Osteocyte (in vitro differentiated cells): ENCODE measurements around the gene INTS1. TPM values are rescaled to one million over a fixed set of nuclear protein-coding genes. Genes with fewer than 3 reads are reported as not detected.

Source experiments
- DNase-seq: peaks from one replicate; pipeline ENCODE4 v3.0.0; 2021; ENCODE audit warnings: mixed read lengths; ENCODE audit not compliant: unreplicated experiment; ENCODE audit errors: extremely low spot score
- H3K27ac Mint-ChIP-seq: one replicate; pipeline ENCODE4 v1.8.0; 2021; ENCODE audit warnings: mild to moderate bottlenecking, mixed read lengths; ENCODE audit not compliant: unreplicated experiment
- H3K27me3 Mint-ChIP-seq: one replicate; pipeline ENCODE4 v1.8.0; 2021; ENCODE audit warnings: mixed read lengths; ENCODE audit not compliant: unreplicated experiment
- H3K36me3 Mint-ChIP-seq: one replicate; pipeline ENCODE4 v1.8.0; 2021; ENCODE audit warnings: mixed read lengths; ENCODE audit not compliant: unreplicated experiment
- H3K4me1 Mint-ChIP-seq: one replicate; pipeline ENCODE4 v1.8.0; 2021; ENCODE audit warnings: mixed read lengths; ENCODE audit not compliant: unreplicated experiment
- H3K4me3 Mint-ChIP-seq: one replicate; pipeline ENCODE4 v1.8.0; 2021; ENCODE audit warnings: mild to moderate bottlenecking, moderate library complexity, mixed read lengths; ENCODE audit not compliant: unreplicated experiment
- H3K9me3 Mint-ChIP-seq: one replicate; pipeline ENCODE4 v1.8.0; 2021; ENCODE audit warnings: mixed read lengths; ENCODE audit not compliant: unreplicated experiment
- total RNA-seq: library from RNA; stranded (reverse); gene quantifications from 2 replicates; pipeline ENCODE4 v1.2.1, GENCODE V29; 2021
- TF ChIP-seq, protein P1 (sequence below): fragments of 200-600 bp; sonication (generic); IDR thresholded peaks from 2 replicates; pipeline ENCODE4 v1.5.0; 2021; ENCODE audit warnings: antibody characterized with exemption, mild to moderate bottlenecking, moderate library complexity

INTS1 gene
- total RNA-seq, 1 donor from 2014 or later, result 121 TPM

DNA sequence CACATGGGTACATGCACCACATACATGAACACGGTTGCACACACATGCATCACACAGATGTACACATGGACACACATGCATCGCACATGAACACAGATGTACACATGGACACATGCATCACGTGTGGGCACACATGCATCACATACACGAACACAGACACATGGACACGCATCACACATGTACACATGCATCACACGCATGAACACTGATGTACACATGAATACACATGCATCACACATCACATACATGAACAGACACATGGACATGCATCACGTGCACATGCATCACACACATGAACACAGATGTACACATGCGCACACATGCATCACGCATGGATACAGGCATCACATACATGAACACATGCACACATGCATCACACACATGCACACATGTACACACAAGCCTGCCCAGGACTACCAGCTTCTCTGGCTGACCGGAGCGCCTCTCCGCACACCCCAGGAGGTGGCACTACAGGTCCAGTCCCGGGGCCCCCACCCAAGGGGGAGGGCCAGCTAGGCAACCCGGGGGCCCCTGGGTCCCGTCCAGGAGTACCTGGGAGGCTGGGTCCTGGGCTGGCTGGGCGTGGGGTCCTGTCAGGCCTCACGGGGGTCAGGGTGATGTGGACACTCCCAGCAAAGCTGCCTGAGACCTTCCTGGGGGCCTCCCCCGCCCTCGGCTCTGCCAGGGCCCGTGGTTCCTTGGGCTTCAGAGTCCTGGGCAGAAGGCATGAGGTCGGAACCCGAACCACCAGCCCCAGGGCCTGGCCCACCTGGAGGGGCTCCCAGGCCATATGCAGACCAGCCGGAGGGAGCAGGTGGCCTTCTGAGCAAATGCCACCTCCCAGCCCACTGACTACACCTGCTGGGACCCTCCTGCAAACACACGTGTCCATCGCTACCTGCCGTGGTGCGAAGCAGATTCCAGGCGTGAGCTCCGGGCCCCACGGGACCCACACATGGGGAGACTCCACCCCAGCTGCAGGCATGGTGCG, 64.5 kb downstream of the INTS1 start:
- TF ChIP-seq, protein P1, sequence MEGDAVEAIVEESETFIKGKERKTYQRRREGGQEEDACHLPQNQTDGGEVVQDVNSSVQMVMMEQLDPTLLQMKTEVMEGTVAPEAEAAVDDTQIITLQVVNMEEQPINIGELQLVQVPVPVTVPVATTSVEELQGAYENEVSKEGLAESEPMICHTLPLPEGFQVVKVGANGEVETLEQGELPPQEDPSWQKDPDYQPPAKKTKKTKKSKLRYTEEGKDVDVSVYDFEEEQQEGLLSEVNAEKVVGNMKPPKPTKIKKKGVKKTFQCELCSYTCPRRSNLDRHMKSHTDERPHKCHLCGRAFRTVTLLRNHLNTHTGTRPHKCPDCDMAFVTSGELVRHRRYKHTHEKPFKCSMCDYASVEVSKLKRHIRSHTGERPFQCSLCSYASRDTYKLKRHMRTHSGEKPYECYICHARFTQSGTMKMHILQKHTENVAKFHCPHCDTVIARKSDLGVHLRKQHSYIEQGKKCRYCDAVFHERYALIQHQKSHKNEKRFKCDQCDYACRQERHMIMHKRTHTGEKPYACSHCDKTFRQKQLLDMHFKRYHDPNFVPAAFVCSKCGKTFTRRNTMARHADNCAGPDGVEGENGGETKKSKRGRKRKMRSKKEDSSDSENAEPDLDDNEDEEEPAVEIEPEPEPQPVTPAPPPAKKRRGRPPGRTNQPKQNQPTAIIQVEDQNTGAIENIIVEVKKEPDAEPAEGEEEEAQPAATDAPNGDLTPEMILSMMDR, result no peak
- Mint-ChIP-seq H3K27ac (no peak overlapping the region), H3K9me3 (no peaks in the 10 kb centered on the region), H3K4me3 (no peak overlapping the region), H3K4me1 (no peaks in the 10 kb centered on the region), H3K27me3 (no peaks in the 10 kb centered on the region), H3K36me3 (peaks cover 3% of the 10 kb centered on the region)
- DNase-seq, result no peak

DNA sequence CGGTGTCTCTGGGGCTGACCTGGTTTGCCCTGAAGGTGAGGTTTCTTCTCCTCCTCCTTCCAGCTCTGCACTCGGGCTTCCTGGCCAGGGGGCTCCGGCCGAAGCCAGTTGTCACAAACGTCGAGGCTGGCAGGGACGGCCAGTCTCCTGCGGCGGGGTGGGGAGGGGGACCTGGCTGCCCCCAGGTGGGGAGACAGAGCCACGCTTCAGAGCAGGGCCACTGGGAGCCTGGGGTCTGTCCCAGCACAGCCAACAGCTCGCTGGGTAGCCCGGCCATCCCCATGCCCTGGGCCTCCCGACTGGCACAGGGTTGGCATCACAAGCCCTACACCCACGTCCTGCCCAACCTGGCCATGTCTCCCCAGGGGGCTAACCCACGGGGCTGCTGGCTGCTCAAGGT, 65.4 kb downstream of the INTS1 start:
- H3K27ac Mint-ChIP-seq, result no peak overlapping the region
- H3K9me3 Mint-ChIP-seq, result no peaks in the 10 kb centered on the region
- H3K27me3 Mint-ChIP-seq, result no peaks in the 10 kb centered on the region
- DNase-seq, result no peak
- TF ChIP-seq, protein P1, result no peak
- H3K4me1 Mint-ChIP-seq, result no peaks in the 10 kb centered on the region
- peaks cover 3% of the 10 kb centered on the region for H3K36me3 Mint-ChIP-seq
- H3K4me3 Mint-ChIP-seq, result no peak overlapping the region

DNA sequence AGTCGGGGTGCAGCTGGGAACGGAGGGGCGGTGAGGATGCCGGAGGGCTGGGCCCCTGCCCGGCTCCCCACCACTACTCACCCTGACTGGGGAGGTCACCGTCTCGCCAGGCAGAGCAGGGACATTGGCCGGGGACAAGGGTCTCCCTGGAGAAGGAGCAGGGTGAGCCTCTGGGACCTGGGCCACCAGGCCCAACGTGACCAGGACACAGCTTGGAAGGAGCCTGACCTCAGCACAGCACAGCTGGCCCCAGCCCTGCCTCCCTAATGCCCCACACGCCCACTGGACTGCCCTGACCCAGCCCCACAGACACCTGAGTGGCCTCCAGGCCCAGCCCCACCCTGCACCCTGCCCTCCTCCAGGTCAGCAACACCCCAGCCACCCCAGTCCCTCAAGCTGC, 66.0 kb downstream of the INTS1 start:
- Mint-ChIP-seq H3K27me3 (no peaks in the 10 kb centered on the region), H3K27ac (no peak overlapping the region), H3K4me1 (no peaks in the 10 kb centered on the region), H3K9me3 (no peaks in the 10 kb centered on the region), H3K4me3 (no peak overlapping the region), H3K36me3 (peaks cover 3% of the 10 kb centered on the region)
- TF ChIP-seq, protein P1, result no peak
- DNase-seq, result no peak

DNA sequence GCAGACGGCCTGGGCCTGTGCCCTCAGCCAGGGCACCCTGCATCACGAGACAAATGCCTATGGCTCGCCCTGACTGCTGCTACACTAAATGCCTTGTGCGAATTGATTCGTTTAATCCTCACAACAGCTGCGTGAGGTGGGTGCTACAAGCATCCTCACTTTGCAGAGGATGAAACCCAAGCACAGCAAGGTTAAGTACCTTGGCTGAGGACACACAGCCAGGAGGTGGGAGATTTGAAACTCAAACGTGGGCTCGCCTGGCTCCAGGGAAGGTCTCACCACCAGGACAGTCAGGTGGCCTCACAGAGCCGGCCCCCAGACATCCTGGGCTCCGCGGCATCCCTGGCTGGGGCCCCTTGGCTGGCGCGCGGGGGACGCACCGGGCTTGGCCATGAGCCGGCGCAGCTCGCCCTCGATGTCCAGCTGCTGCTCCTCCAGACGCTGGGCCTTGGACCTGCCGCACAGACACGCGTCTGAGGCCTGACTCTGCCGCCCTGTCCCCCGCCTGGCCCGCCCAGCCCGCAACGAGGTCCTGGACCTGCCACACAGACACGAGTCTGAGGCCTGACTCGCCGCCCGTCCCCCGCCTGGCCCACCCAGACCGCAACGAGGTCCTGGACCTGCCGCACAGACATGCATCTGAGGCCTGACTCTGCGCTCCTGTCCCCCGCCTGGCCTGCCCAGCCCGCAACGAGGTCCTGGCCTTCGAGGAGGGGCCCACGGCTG, 66.9 kb downstream of the INTS1 start:
- DNase-seq, result no peak
- TF ChIP-seq, protein P1, result no peak
- Mint-ChIP-seq H3K4me1 (peaks cover 6% of the 10 kb centered on the region), H3K9me3 (no peaks in the 10 kb centered on the region), H3K27me3 (no peaks in the 10 kb centered on the region), H3K36me3 (peaks cover 3% of the 10 kb centered on the region), H3K27ac (no peak overlapping the region), H3K4me3 (no peak overlapping the region)

DNA sequence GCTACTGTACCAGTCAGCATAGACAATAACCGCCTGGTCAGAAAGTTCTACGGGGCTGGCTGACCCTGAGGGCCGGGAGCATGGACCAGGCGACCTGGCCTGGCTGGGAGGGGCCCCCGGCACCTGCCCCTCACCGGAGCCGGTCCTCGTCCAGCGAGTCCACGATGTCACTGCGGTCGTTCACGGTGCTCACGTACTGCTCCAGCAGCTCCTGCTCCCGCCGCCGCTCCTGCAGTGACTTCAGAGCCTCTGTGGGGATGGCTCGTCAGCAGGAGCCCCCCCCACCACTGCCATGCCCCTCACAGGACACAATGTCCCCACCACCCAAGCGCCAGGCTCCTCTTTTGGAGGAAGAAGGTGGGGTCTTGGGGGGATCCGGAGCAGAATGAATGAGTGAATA, 67.6 kb downstream of the INTS1 start:
- H3K9me3 Mint-ChIP-seq, result no peaks in the 10 kb centered on the region
- H3K27ac Mint-ChIP-seq, result no peak overlapping the region

More for the DNA sequence above, 67.6 kb downstream of the INTS1 start:
- peaks cover 6% of the 10 kb centered on the region for H3K4me1 Mint-ChIP-seq
- H3K4me3 Mint-ChIP-seq, result no peak overlapping the region
- no peaks in the 10 kb centered on the region for H3K27me3 Mint-ChIP-seq
- TF ChIP-seq, protein P1, result no peak
- no peak for DNase-seq
- H3K36me3 Mint-ChIP-seq, result peaks cover 3% of the 10 kb centered on the region
